Mesendoderm (in vitro differentiated cells): ENCODE measurements around the gene SSNA1.
A peak's percentile ranks its signal among the peaks of the same experiment; 100 is the strongest.

Source experiments
- DNase-seq: peaks from one replicate; pipeline ENCODE4 v3.0.0; 2013
- H2AK5ac ChIP-seq: 2 replicates; pipeline ENCODE4 v1.6.1; 2013; ENCODE audit warnings: low read length, inconsistent platforms
- H2BK120ac ChIP-seq: 2 replicates; pipeline ENCODE4 v1.6.1; 2013; ENCODE audit warnings: low read depth, mild to moderate bottlenecking, low read length, moderate library complexity, mixed read lengths
- H2BK15ac ChIP-seq: replicated peaks from 2 replicates; pipeline ENCODE4 v1.6.1; 2013; ENCODE audit warnings: low read depth, mild to moderate bottlenecking, moderate library complexity
- H2BK5ac ChIP-seq: 2 replicates; pipeline ENCODE4 v1.6.1; 2013; ENCODE audit warnings: low read length, inconsistent platforms
- H3K18ac ChIP-seq: 2 replicates; pipeline ENCODE4 v1.6.1; 2013; ENCODE audit warnings: mild to moderate bottlenecking, low read length, mixed read lengths
- H3K23ac ChIP-seq: one replicate; pipeline ENCODE4 v1.6.1; 2013; ENCODE audit warnings: low read length
- H3K27ac ChIP-seq: 2 replicates; pipeline ENCODE4 v1.5.1; 2013; ENCODE audit warnings: low read depth, mild to moderate bottlenecking, inconsistent platforms, low read length, moderate library complexity
- H3K27me3 ChIP-seq: 2 replicates; pipeline ENCODE4 v1.6.1; 2013; ENCODE audit warnings: low read length, control low read depth, mild to moderate bottlenecking, inconsistent platforms; ENCODE audit not compliant: insufficient read depth, poor library complexity
- H3K36me3 ChIP-seq: 2 replicates; pipeline ENCODE4 v1.6.1; 2013; ENCODE audit warnings: low read length, inconsistent platforms; ENCODE audit not compliant: control insufficient read depth, insufficient read depth
- H3K4ac ChIP-seq: one replicate; pipeline ENCODE4 v1.6.1; 2013; ENCODE audit warnings: low read depth, mild to moderate bottlenecking, low read length, moderate library complexity
- H3K4me1 ChIP-seq: 2 replicates; pipeline ENCODE4 v1.6.1; 2013; ENCODE audit warnings: low read depth, low read length, inconsistent platforms; ENCODE audit not compliant: control insufficient read depth
- H3K4me2 ChIP-seq: 2 replicates; pipeline ENCODE4 v1.6.1; 2013; ENCODE audit warnings: low read length
- H3K4me3 ChIP-seq: 2 replicates; pipeline ENCODE4 v1.5.1; 2013; ENCODE audit warnings: mild to moderate bottlenecking, low read length
- H3K56ac ChIP-seq: one replicate; pipeline ENCODE4 v1.6.1; 2013; ENCODE audit warnings: low read length
- H3K79me1 ChIP-seq: 2 replicates; pipeline ENCODE4 v1.6.1; 2013; ENCODE audit warnings: low read length, inconsistent platforms
- H3K79me2 ChIP-seq: 2 replicates; pipeline ENCODE4 v1.6.1; 2013; ENCODE audit warnings: mild to moderate bottlenecking, low read length; ENCODE audit not compliant: control insufficient read depth, insufficient read depth
- H3K9ac ChIP-seq: 2 replicates; pipeline ENCODE4 v1.6.1; 2013; ENCODE audit warnings: low read length, inconsistent platforms
- H4K5ac ChIP-seq: one replicate; pipeline ENCODE4 v1.6.1; 2013; ENCODE audit warnings: low read length
- H4K8ac ChIP-seq: one replicate; pipeline ENCODE4 v1.6.1; 2013; ENCODE audit warnings: low read depth, mild to moderate bottlenecking, control low read depth, low read length, moderate library complexity
- WGBS: extraction: QIAGEN DNeasy Blood & Tissue Kit; methylation state at CpG from one replicate; pipeline ENCODE4 v1.1.7; 2013; ENCODE audit warnings: low lambda C conversion rate, missing lambda C conversion rate; ENCODE audit not compliant: insufficient coverage; ENCODE audit errors: extremely low coverage; 5-methylcytosine and 5-hydroxymethylcytosine counted together

The SSNA1 gene

GRCh38 chr9:137202966-137203365, 14.5 kb downstream of the SSNA1 start:
- Histone ChIP-seq H2BK120ac (no peak overlapping the region), H3K79me1 (peaks cover 42% of the 10 kb centered on the region), H4K5ac (no peak overlapping the region), H2BK15ac (no peak overlapping the region), H3K56ac (no peak overlapping the region), H3K9ac (no peak overlapping the region), H3K36me3 (peaks cover 3% of the 10 kb centered on the region), H3K4ac (no peak overlapping the region), H3K27ac (no peak overlapping the region), H3K23ac (no peak overlapping the region), H3K79me2 (peaks cover 33% of the 10 kb centered on the region), H3K4me1 (peaks cover 6% of the 10 kb centered on the region), H3K27me3 (no peaks in the 10 kb centered on the region), H3K4me3 (no peak overlapping the region), H3K4me2 (no peak overlapping the region), H3K18ac (no peak overlapping the region), H2AK5ac (no peak overlapping the region), H4K8ac (no peak overlapping the region), H2BK5ac (no peak overlapping the region)
- no CpG with 5 or more reads among the region's 8 CpGs for WGBS
- no peak for DNase-seq

DNA sequence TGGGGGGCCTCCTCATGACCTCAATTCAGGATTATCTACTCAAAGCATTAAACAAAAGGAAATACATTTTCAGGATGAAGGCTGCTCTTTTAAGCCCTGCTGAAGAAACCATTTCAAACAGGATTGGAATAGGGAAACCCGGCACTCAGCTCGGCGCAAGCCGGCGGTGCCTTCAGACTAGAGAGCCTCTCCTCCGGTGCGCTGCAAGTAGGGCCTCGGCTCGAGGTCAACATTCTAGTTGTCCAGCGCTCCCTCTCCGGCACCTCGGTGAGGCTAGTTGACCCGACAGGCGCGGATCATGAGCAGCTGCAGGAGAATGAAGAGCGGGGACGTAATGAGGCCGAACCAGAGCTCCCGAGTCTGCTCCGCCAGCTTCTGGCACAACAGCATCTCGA, 16.3 kb downstream of the SSNA1 start:
- Histone ChIP-seq H2BK120ac (no peak overlapping the region), H2BK5ac (no peak overlapping the region), H4K8ac (no peak overlapping the region), H3K27me3 (no peaks in the 10 kb centered on the region), H3K4me3 (peak overlapping the region; percentile 87), H3K36me3 (peaks cover 3% of the 10 kb centered on the region), H3K9ac (peak overlapping the region; percentile 96), H3K23ac (no peak overlapping the region), H2AK5ac (no peak overlapping the region), H3K4me2 (peak overlapping the region; percentile 88), H3K79me2 (peaks cover 31% of the 10 kb centered on the region), H3K4ac (no peak overlapping the region), H3K79me1 (peaks cover 35% of the 10 kb centered on the region), H3K56ac (peak overlapping the region; percentile 96), H4K5ac (no peak overlapping the region), H3K4me1 (peaks cover 6% of the 10 kb centered on the region), H3K18ac (no peak overlapping the region), H3K27ac (no peak overlapping the region), H2BK15ac (no peak overlapping the region)
- no peak for DNase-seq
- no CpG with 5 or more reads among the region's 21 CpGs for WGBS

DNA sequence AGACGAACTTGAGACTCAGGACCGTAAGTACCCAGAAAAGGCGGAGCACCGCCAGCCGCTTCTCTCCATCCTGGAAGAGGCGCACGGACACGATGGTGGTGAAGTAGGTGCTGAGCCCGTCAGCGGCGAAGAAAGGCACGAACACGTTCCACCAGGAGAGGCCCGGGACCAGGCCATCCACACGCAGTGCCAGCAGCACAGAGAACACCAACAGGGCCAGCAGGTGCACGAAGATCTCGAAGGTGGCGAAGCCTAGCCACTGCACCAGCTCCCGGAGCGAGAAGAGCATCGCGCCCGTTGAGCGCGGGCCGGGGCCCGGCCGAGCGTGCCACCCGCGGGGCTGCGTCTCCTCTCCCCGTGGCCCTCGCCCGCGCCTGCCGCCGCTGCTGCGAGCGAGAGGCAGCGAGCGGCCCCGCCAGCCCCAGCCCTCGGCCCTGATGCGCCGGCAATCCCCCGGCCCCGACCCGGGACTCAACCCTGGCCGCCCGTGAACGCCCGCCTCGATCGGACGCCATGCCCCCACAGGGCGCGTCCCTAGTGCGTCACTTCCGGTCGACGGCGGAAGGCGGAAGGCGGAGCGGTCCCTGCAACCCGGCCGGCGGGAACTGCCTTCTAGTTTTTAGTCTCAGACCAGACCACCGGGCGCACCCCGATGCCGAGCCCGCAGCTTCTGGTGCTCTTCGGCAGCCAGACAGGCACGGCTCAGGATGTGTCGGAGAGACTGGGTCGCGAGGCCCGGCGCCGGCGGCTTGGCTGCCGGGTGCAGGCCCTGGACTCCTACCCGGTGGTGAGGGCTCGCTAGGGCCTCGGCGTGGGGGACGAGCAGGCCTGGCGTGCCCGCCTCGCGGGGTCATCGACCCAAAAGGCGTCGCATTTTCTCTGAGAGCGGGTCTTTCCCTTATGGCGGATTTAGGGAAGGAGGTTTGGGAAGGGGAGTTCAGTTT, 16.9 kb downstream of the SSNA1 start, which contains the start of the genes NDOR1 and TMEM203:
Gene NDOR1, plus strand, starts transcription at position 575 of the 944 bp plus-strand sequence. Its CDS starts 78 bp downstream, at position 653.
Gene TMEM203, minus strand, starts transcription at position 523 of the 944 bp plus-strand sequence. Its CDS starts 234 bp downstream, at position 289.
- peaks cover 3% of the 10 kb centered on the region for H3K36me3 ChIP-seq
- peaks cover 6% of the 10 kb centered on the region for H3K4me1 ChIP-seq
- peak within 1 kb of the TSS; percentile 88 for H3K4me2 ChIP-seq
- H2BK5ac ChIP-seq, result no peak within 1 kb of the TSS
- no peaks in the 10 kb centered on the region for H3K27me3 ChIP-seq
- peak within 1 kb of the TSS; percentile 33 for H3K27ac ChIP-seq
- H4K8ac ChIP-seq, result no peak within 1 kb of the TSS
- peaks cover 31% of the 10 kb centered on the region for H3K79me2 ChIP-seq
- no peak within 1 kb of the TSS for H2BK15ac ChIP-seq
- H3K4me3 ChIP-seq, result peak within 1 kb of the TSS; percentile 98
- H3K56ac ChIP-seq, result peak within 1 kb of the TSS; percentile 98
- peak; percentile 91 for DNase-seq
- H3K4ac ChIP-seq, result peak within 1 kb of the TSS; percentile 82
- WGBS, result no CpG with 5 or more reads among the region's 98 CpGs
- peak within 1 kb of the TSS; percentile 38 for H2AK5ac ChIP-seq
- H3K9ac ChIP-seq, result peak within 1 kb of the TSS; percentile 96
- no peak within 1 kb of the TSS for H2BK120ac ChIP-seq
- H3K79me1 ChIP-seq, result peaks cover 35% of the 10 kb centered on the region
- no peak within 1 kb of the TSS for H4K5ac ChIP-seq
- no peak within 1 kb of the TSS for H3K23ac ChIP-seq
- H3K18ac ChIP-seq, result peak within 1 kb of the TSS; percentile 63

- Histone ChIP-seq H3K79me1 (peaks cover 34% of the 10 kb centered on the region), H3K27me3 (no peaks in the 10 kb centered on the region), H3K4me1 (peaks cover 6% of the 10 kb centered on the region), H4K8ac (no peak overlapping the region), H2AK5ac (no peak overlapping the region), H3K79me2 (peaks cover 31% of the 10 kb centered on the region), H3K23ac (no peak overlapping the region), H3K27ac (no peak overlapping the region), H3K4ac (no peak overlapping the region), H3K56ac (peak overlapping the region; percentile 46), H3K4me3 (no peak overlapping the region), H2BK5ac (no peak overlapping the region), H3K36me3 (peaks cover 3% of the 10 kb centered on the region), H2BK120ac (no peak overlapping the region), H3K18ac (no peak overlapping the region), H4K5ac (no peak overlapping the region), H3K4me2 (no peak overlapping the region), H2BK15ac (no peak overlapping the region), H3K9ac (peak overlapping the region; percentile 96)
- WGBS, result no CpG with 5 or more reads among the region's 7 CpGs
- no peak for DNase-seq
Measured at GRCh38 chr9:137206602-137207001, 18.1 kb downstream of the SSNA1 start.

GRCh38 chr9:137211532-137211931, 23.1 kb downstream of the SSNA1 start:
- Histone ChIP-seq H3K27me3 (no peaks in the 10 kb centered on the region), H3K56ac (no peak overlapping the region), H3K79me2 (peaks cover 7% of the 10 kb centered on the region), H3K9ac (no peak overlapping the region), H3K4me1 (no peaks in the 10 kb centered on the region), H2BK120ac (no peak overlapping the region), H3K4me2 (no peak overlapping the region), H3K18ac (no peak overlapping the region), H3K27ac (no peak overlapping the region), H3K23ac (no peak overlapping the region), H4K5ac (no peak overlapping the region), H2BK5ac (no peak overlapping the region), H3K4ac (no peak overlapping the region), H2BK15ac (no peak overlapping the region), H3K36me3 (peaks cover 4% of the 10 kb centered on the region), H3K79me1 (peaks cover 10% of the 10 kb centered on the region), H2AK5ac (no peak overlapping the region), H4K8ac (no peak overlapping the region), H3K4me3 (no peak overlapping the region)
- no peak for DNase-seq
- no CpG with 5 or more reads among the region's 13 CpGs for WGBS
